ENCODE results near the gene FAAP20.

Gene FAAP20

GRCh38 chr1:2209400-2210083 lies 15.0 kb upstream of the FAAP20 start:
- no peak for DNase-seq

GRCh38 chr1:2208309-2209239 lies 14.0 kb upstream of the FAAP20 start:
- no peak for DNase-seq

- no peak for DNase-seq
Measured at GRCh38 chr1:2206813-2207487, 12.4 kb upstream of the FAAP20 start.

- no peak for DNase-seq
Measured at GRCh38 chr1:2205191-2205952, 10.8 kb upstream of the FAAP20 start.

- peak; percentile 66 for DNase-seq
Measured at GRCh38 chr1:2204415-2205190, 10.0 kb upstream of the FAAP20 start.

GRCh38 chr1:2203671-2204414 lies 9.3 kb upstream of the FAAP20 start:
- no peak for DNase-seq

- no peak for DNase-seq
Measured at GRCh38 chr1:2202843-2203601, 8.4 kb upstream of the FAAP20 start.

GRCh38 chr1:2202008-2202575 lies 7.5 kb upstream of the FAAP20 start:
- no peak for DNase-seq

- DNase-seq = no peak
Measured at GRCh38 chr1:2201062-2201461, 6.5 kb upstream of the FAAP20 start.

GRCh38 chr1:2200308-2200943 lies 5.9 kb upstream of the FAAP20 start:
- no peak for DNase-seq

- no peak for DNase-seq
Measured at GRCh38 chr1:2199042-2199810, 4.7 kb upstream of the FAAP20 start.

GRCh38 chr1:2198571-2198970 lies 4.0 kb upstream of the FAAP20 start:
- no peak for DNase-seq

- DNase-seq = no peak
Measured at GRCh38 chr1:2197707-2198165, 3.2 kb upstream of the FAAP20 start.

GRCh38 chr1:2196901-2197638 lies 2.5 kb upstream of the FAAP20 start:
- no peak for DNase-seq

- DNase-seq = no peak
Measured at GRCh38 chr1:2195785-2196184, 1.2 kb upstream of the FAAP20 start.

- peak; percentile 70 for DNase-seq
Measured at GRCh38 chr1:2194898-2195673, 514 bp upstream of the FAAP20 start.
